Peyer's patch (tissue), 4 donors: ENCODE data around the gene MYCN. TPM values are rescaled to one million over a fixed set of nuclear protein-coding genes. Genes with fewer than 3 reads are reported as not detected.

Source experiments
- DNase-seq, 3 donors: peaks; one replicate each; pipeline ENCODE4 v3.0.0-alpha.2; 2017 to 2019
- H3K27ac ChIP-seq, 4 donors: fragments of 200-600 bp; sonication (generic); one replicate each; pipeline ENCODE4 v1.5.1; 2016 to 2019
- H3K27me3 ChIP-seq, 2 donors: fragments of 200-600 bp; sonication (generic); one replicate each; pipeline ENCODE4 v1.5.1; 2019
- H3K36me3 ChIP-seq, 3 donors: fragments of 200-600 bp; sonication (generic); one replicate each; pipeline ENCODE4 v1.5.1; 2016 to 2019
- H3K4me1 ChIP-seq, 4 donors: fragments of 200-600 bp; sonication (generic); one replicate each; pipeline ENCODE4 v1.5.1; 2016 to 2019
- H3K4me3 ChIP-seq, 4 donors: fragments of 200-600 bp; sonication (generic); 1 replicate in 3 of 4; 2 replicates in 1 of 4; pipeline ENCODE4 v1.5.1; 2016 to 2019; ENCODE audit warnings: mild to moderate bottlenecking in 1 of 4
- H3K9me3 ChIP-seq, 4 donors: fragments of 200-600 bp; sonication (generic); one replicate each; pipeline ENCODE4 v1.5.1; 2016 to 2019; ENCODE audit warnings: mild to moderate bottlenecking in 1 of 4
- POLR2A ChIP-seq, 2 donors: fragments of 450-650 bp; IDR thresholded peaks; one replicate each; pipeline ENCODE4 v1.5.1; 2017; ENCODE audit warnings: antibody characterized with exemption in 2 of 2, mild to moderate bottlenecking in 2 of 2, moderate library complexity in 2 of 2
- total RNA-seq, 4 donors: library from RNA; depleted of rRNA; stranded (reverse); fragments of >200 nt; gene quantifications; one replicate each; pipeline ENCODE4 v1.1.0, GENCODE V29; 2016
- TF ChIP-seq, protein P1 (sequence below), 6 experiments: fragments of 450-650 bp in 4 of 6; fragments of 200-600 bp in 2 of 6; sonication (generic) in 1 of 6; IDR thresholded peaks; one replicate each; pipeline ENCODE4 v1.5.1; 2017 to 2019; ENCODE audit warnings: antibody characterized with exemption in 6 of 6, mild to moderate bottlenecking in 3 of 6, moderate library complexity in 1 of 6

The MYCN gene
- total RNA-seq, 4 donors from 2014 or later = 0.94 to 5.0 (median 3.3) TPM

DNA sequence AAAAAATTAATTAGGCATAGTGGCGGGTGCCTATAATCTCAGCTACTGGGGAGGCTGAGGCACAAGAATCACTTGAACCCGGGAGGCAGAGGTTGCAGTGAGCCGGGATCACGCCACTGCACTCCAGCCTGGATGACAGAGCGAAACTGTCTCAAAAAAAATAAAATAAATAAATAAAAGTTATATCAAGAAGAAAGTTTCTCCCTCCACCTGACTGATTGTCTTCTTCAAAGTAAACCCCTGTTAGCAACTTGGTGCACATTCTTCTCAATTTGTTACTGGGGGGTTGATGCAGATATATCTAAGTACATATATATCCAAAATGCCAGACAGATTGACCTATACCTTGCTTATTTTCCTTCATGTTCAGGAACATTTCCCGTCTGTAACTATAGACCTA, 5.2 kb upstream of the MYCN start:
- Histone ChIP-seq H3K36me3 (no peaks in the 10 kb centered on the region), H3K27ac (no peak overlapping the region), H3K4me3 (no peak overlapping the region), H3K27me3 (no peaks in the 10 kb centered on the region), H3K4me1 (peaks cover 0 to 10% (median 0%) of the 10 kb centered on the region in 4 donors), H3K9me3 (no peaks in the 10 kb centered on the region)
- TF ChIP-seq, protein P1, sequence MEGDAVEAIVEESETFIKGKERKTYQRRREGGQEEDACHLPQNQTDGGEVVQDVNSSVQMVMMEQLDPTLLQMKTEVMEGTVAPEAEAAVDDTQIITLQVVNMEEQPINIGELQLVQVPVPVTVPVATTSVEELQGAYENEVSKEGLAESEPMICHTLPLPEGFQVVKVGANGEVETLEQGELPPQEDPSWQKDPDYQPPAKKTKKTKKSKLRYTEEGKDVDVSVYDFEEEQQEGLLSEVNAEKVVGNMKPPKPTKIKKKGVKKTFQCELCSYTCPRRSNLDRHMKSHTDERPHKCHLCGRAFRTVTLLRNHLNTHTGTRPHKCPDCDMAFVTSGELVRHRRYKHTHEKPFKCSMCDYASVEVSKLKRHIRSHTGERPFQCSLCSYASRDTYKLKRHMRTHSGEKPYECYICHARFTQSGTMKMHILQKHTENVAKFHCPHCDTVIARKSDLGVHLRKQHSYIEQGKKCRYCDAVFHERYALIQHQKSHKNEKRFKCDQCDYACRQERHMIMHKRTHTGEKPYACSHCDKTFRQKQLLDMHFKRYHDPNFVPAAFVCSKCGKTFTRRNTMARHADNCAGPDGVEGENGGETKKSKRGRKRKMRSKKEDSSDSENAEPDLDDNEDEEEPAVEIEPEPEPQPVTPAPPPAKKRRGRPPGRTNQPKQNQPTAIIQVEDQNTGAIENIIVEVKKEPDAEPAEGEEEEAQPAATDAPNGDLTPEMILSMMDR (IDR thresholded peaks at IDR 0.05) = no peak
- no peak for TF ChIP-seq POLR2A (IDR thresholded peaks at IDR 0.05)
- no peak for DNase-seq

DNA sequence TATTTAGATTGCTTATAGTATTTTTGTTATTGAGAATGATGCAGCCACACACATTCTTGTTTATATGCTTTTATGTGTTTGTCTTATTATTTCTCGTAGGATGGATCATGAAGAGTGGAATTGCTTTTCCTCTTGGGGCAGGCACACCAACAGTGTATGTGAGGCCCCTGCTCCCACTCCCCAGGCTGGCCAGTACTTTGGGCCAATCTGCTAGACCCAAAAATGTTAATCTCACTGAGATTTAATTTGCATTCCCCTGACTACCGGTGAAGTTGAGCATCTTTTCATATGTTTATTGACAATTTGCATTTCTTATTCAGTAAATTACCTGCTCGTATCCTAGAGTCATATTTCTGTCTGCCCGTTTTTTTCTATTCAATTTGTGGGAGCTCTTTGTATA, 4.7 kb upstream of the MYCN start:
- Histone ChIP-seq H3K9me3 (no peaks in the 10 kb centered on the region), H3K4me1 (peaks cover 0 to 15% (median 0%) of the 10 kb centered on the region in 4 donors), H3K36me3 (no peaks in the 10 kb centered on the region), H3K27me3 (no peaks in the 10 kb centered on the region), H3K4me3 (no peak overlapping the region), H3K27ac (no peak overlapping the region)
- no peak for DNase-seq
- TF ChIP-seq, protein P1 (IDR thresholded peaks at IDR 0.05) = no peak
- no peak for TF ChIP-seq POLR2A (IDR thresholded peaks at IDR 0.05)

DNA sequence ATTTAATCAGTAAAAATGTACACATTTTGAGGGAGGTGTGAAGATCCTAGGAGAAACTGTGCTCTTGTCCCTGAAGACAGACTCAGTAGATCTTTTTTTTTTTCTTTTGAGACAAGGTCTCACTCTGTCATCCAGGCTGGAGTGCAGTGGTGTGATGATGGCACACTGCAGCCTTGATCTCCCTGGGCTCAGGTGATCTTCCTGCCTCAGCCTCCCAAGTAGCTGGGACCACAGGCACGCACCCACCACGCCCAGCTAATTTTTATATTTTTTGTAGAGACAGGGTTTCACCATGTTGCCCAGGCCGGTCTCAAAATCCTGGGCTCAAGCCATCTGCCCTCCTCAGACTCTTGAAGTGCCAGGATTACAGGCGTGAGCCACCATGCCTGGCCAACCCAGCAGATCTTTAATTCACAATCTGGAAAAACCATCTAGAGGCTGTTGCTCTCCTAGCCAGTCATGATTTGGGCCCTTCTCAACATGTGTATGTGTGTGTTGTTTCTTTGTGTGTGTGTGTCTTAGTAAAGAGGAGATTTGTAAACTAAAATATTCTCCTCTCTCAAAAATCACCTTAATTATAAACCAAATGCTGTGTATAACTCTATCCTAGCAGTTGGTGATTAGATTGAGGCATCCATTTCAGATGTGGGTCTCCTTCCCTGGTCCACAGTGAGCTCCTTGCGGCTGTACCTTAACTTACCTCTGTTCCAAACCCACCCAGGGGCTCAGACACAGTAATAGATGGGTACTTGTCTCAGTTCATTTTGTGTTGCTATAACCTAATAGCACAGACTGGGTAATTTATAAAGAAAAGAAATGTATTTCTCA, 3.9 kb upstream of the MYCN start:
- Histone ChIP-seq H3K27ac (no peak overlapping the region), H3K4me1 (peaks cover 0 to 23% (median 0%) of the 10 kb centered on the region in 4 donors), H3K4me3 (no peak overlapping the region), H3K36me3 (no peaks in the 10 kb centered on the region), H3K9me3 (no peaks in the 10 kb centered on the region), H3K27me3 (peaks cover 0 to 5% of the 10 kb centered on the region in 2 donors)
- DNase-seq = no peak
- TF ChIP-seq, protein P1 (IDR thresholded peaks at IDR 0.05) = no peak
- TF ChIP-seq POLR2A (IDR thresholded peaks at IDR 0.05) = no peak

DNA sequence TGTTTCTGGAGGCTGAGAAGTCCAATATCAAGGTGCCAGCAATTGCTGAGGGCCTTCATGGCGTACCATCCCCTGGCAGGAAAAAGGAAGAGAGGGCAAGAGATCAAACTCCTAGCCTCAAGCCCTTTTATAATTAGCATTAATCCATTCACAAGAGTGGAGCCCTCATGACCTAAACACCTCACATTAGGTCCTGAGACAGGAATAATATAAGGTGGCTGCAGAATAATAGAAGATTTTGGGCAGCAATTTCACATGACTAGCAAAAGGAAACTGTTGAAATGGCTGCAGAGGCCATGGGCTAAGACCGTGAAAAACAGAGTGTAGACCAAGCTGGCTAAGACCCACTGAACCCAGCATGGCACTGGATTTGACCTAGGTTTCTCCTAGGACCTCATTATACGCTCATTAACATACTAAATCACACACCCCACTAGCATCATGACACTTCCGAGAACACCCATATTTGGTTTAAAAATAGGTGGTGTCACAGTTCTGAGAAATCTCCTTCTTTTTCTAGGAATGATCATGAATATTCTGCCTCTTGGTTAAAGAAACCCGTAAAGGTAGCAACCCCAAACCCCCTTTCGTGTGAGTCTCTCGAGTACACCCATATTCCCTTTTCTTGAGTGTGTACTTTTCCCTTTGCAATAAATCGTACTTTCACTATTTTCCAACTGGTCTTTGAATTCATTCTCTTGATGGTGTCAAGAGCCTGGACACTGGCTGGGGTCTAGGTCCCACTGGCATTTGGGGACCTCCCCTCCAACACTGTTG, 3.1 kb upstream of the MYCN start:
- no peak for DNase-seq
- Histone ChIP-seq H3K27me3 (peaks cover 0 to 5% of the 10 kb centered on the region in 2 donors), H3K9me3 (no peaks in the 10 kb centered on the region), H3K36me3 (no peaks in the 10 kb centered on the region), H3K4me1 (peaks cover 0 to 30% (median 0%) of the 10 kb centered on the region in 4 donors), H3K27ac (no peak overlapping the region), H3K4me3 (no peak overlapping the region)
- TF ChIP-seq POLR2A (IDR thresholded peaks at IDR 0.05) = no peak
- TF ChIP-seq, protein P1 (IDR thresholded peaks at IDR 0.05) = no peak

DNA sequence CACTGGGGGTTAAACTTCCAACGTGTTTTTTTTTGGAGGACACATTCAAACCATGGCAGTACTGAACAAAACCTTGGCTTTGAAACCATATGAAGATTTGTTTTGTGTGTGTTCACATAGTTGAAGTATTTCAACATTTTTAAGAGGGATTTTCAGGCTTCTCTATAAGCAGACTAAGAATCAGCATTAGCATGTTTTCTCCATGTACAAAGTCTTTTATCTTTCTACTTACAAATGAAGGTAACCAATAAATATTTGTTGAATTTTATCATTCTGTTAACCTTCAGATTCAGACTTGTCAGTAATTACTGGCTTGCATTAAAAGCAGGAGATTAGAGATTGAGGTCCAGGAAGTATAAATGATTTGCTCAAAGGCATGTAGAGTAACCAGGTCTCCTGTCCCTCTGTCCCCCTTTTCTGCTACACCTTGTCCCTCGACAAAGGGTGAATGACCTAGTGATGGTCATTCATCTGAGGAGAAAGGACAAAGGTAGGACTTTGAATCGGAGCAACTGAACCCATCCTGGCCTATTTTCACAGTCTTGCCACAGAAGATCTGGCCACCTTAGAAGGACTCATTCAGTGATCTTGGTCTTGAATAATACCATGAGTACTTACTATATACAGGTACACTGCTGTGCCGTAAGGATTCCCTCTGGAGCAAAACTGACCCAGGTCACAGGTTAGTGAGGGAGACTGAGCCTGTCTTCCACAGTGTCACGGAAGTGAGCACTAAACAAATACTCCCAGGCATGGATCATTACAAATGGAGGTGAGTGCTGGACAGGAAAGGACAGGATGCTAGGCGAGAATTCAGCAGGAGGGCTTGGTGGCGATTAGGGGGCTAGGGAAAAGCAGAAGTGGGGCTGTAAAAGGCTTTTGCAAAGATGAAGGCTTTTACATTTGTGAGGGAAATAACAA, 2.2 kb upstream of the MYCN start:
- DNase-seq = peak in 1 of 3 donors; percentile 2
- H3K9me3 ChIP-seq = no peaks in the 10 kb centered on the region

More for the DNA sequence above, 2.2 kb upstream of the MYCN start:
- Histone ChIP-seq H3K4me1 (peaks cover 0 to 36% (median 0%) of the 10 kb centered on the region in 4 donors), H3K36me3 (no peaks in the 10 kb centered on the region), H3K27ac (no peak overlapping the region), H3K4me3 (no peak overlapping the region), H3K27me3 (peaks cover 0 to 5% of the 10 kb centered on the region in 2 donors)
- TF ChIP-seq POLR2A (IDR thresholded peaks at IDR 0.05) = no peak
- TF ChIP-seq, protein P1 (IDR thresholded peaks at IDR 0.05) = no peak
